Thoracic aorta (tissue), 2 donors: ENCODE results near the gene KCNJ13. TPM values are rescaled to one million over a fixed set of nuclear protein-coding genes. Genes with fewer than 3 reads are reported as not detected.

Experiments
- ATAC-seq: fragments of 150-250 bp; one replicate; pipeline ENCODE4 v1.8.0; 2017; ENCODE audit warnings: low read depth; ENCODE audit not compliant: insufficient number of reproducible peaks, low FRiP score
- DNase-seq: peaks from one replicate; pipeline ENCODE4 v3.0.0-alpha.2; 2020; ENCODE audit warnings: low spot score
- H3K27ac ChIP-seq, 2 donors: fragments of 200-600 bp; sonication (generic); 1 replicate in 1 of 2; 2 replicates in 1 of 2; pipeline ENCODE4 v1.5.1; 2016; ENCODE audit warnings: mild to moderate bottlenecking in 2 of 2, moderate library complexity in 2 of 2
- H3K27me3 ChIP-seq: fragments of 200-600 bp; sonication (generic); replicated peaks from 2 replicates; pipeline ENCODE4 v1.6.0; 2016; ENCODE audit warnings: mild to moderate bottlenecking; ENCODE audit not compliant: insufficient read depth
- H3K36me3 ChIP-seq: fragments of 200-600 bp; sonication (generic); one replicate; pipeline ENCODE4 v1.5.1; 2016
- H3K4me1 ChIP-seq, 2 donors: fragments of 200-600 bp; sonication (generic); 1 replicate in 1 of 2; 2 replicates in 1 of 2; pipeline versions ENCODE4 v1.5.1 to v1.6.0; 2016; ENCODE audit warnings: low read depth in 2 of 2, mild to moderate bottlenecking in 1 of 2; ENCODE audit not compliant: control insufficient read depth in 1 of 2
- H3K4me3 ChIP-seq: fragments of 200-600 bp; sonication (generic); 2 replicates; pipeline ENCODE4 v1.5.1; 2016; ENCODE audit warnings: mild to moderate bottlenecking
- H3K9me3 ChIP-seq: fragments of 200-600 bp; sonication (generic); 2 replicates; pipeline ENCODE4 v1.5.1; 2016
- total RNA-seq, 2 donors: library from RNA; depleted of rRNA; stranded (reverse); fragments of >200 nt; gene quantifications; one replicate each; pipeline versions ENCODE4 v1.1.0 to v1.2.3, GENCODE V29; 2016
- TF ChIP-seq, protein P1 (sequence below): fragments of 200-600 bp; sonication (generic); IDR thresholded peaks from one replicate; pipeline ENCODE4 v1.5.1; 2019; ENCODE audit warnings: antibody characterized with exemption

Gene KCNJ13
- not detected for total RNA-seq

DNA sequence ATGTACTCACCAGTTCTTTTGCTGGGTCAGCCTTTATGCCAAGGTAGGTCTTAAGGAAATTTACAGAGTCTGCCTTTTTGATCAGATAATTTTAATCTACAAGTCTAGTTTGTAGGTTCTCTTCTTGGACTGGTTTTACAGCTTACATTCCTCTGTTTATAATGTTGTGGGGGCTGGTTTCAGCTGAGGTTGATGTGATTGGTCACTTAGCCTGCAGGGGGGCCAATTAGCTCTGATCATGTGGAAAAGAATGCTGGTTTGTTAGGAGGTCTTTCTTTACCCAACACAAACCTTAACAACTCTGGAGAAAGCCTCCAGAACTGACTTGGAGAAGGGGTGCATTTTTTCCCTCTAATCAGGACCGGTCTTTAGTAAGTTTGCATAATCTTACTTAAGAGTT, at the start of gene KCNJ13:
TSS of gene KCNJ13 (minus strand) at position 131 of the 400 bp plus-strand sequence. CDS start 5,203 bp downstream, outside the sequence.
- no peak for DNase-seq
- ATAC-seq = no peak
- no peaks in the 10 kb centered on the region for H3K36me3 ChIP-seq
- H3K9me3 ChIP-seq = no peaks in the 10 kb centered on the region
- H3K4me3 ChIP-seq = no peak within 1 kb of the TSS
- TF ChIP-seq, protein P1, sequence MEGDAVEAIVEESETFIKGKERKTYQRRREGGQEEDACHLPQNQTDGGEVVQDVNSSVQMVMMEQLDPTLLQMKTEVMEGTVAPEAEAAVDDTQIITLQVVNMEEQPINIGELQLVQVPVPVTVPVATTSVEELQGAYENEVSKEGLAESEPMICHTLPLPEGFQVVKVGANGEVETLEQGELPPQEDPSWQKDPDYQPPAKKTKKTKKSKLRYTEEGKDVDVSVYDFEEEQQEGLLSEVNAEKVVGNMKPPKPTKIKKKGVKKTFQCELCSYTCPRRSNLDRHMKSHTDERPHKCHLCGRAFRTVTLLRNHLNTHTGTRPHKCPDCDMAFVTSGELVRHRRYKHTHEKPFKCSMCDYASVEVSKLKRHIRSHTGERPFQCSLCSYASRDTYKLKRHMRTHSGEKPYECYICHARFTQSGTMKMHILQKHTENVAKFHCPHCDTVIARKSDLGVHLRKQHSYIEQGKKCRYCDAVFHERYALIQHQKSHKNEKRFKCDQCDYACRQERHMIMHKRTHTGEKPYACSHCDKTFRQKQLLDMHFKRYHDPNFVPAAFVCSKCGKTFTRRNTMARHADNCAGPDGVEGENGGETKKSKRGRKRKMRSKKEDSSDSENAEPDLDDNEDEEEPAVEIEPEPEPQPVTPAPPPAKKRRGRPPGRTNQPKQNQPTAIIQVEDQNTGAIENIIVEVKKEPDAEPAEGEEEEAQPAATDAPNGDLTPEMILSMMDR = no peak
- H3K27ac ChIP-seq = no peak within 1 kb of the TSS
- no peaks in the 10 kb centered on the region for H3K27me3 ChIP-seq
- peaks cover 8 to 9% of the 10 kb centered on the region in 2 donors for H3K4me1 ChIP-seq

DNA sequence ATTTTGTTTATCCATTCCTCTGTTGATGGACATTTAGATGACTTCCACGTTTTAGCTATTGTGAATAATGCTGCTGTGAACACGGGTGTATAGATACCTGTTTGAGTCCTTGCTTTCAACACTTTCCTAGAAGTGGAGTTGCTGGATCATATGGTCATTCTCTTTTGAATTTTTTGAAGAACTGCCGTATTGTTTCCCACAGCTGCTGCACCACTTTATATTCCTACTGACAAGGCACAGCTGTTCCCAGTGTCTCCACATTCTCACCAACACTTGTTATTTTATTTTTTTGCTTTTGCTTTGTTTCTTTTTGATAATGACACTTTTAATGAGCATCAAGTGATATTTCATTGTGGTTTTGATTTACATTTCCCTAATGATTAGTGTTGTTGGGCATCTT, 41.4 kb upstream of the KCNJ13 start:
- Histone ChIP-seq H3K9me3 (no peaks in the 10 kb centered on the region), H3K27me3 (no peaks in the 10 kb centered on the region), H3K4me3 (no peak overlapping the region), H3K4me1 (no peaks in the 10 kb centered on the region), H3K27ac (no peak overlapping the region), H3K36me3 (peaks cover 37% of the 10 kb centered on the region)
- TF ChIP-seq, protein P1 = no peak
- DNase-seq (no peak), ATAC-seq (no peak)

DNA sequence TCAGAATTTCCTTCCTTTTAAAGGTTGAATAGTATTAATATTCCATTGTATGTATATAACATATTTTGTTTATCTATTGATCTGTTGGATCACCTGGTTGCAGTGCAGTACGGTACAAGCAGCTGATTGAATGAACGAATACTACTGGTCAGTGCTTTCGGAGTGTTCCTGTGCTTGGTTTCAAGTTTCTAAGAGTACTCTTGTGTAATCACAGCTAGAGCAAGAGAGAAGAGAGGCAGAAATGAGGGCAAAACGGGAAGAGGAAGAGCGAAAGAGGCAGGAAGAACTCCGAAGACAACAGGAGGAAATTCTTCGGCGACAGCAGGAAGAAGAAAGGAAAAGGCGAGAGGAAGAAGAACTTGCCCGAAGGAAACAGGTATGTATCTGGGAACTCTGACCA, 40.3 kb upstream of the KCNJ13 start:
- no peak for DNase-seq
- no peaks in the 10 kb centered on the region for H3K27me3 ChIP-seq
- no peak overlapping the region for H3K27ac ChIP-seq
- no peak overlapping the region for H3K4me3 ChIP-seq
- TF ChIP-seq, protein P1 = no peak
- ATAC-seq = no peak
- H3K36me3 ChIP-seq = peaks cover 39% of the 10 kb centered on the region
- no peaks in the 10 kb centered on the region for H3K4me1 ChIP-seq
- no peaks in the 10 kb centered on the region for H3K9me3 ChIP-seq

DNA sequence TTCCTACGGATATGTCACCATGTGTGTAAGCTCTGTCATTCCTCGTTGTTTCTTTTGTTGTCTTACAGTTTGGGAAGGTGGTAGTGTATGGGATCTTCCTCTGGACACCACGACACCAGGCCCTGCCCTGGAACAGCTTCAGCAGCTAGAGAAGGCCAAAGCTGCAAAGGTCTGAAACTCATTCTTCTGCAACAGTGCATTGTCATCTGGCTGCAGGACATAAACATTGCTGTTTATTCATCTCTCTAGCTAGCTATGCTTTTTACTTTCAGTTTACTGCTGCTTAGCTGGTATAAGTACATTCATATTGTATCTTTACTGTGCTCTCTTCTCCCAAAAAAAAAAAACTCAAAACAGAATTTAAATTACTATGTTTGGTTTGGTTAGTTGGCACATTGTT, 39.2 kb upstream of the KCNJ13 start:
- ATAC-seq (no peak), DNase-seq (no peak)
- Histone ChIP-seq H3K4me1 (no peaks in the 10 kb centered on the region), H3K36me3 (peaks cover 36% of the 10 kb centered on the region), H3K9me3 (no peaks in the 10 kb centered on the region), H3K4me3 (no peak overlapping the region), H3K27me3 (no peaks in the 10 kb centered on the region), H3K27ac (no peak overlapping the region)
- TF ChIP-seq, protein P1 = no peak

DNA sequence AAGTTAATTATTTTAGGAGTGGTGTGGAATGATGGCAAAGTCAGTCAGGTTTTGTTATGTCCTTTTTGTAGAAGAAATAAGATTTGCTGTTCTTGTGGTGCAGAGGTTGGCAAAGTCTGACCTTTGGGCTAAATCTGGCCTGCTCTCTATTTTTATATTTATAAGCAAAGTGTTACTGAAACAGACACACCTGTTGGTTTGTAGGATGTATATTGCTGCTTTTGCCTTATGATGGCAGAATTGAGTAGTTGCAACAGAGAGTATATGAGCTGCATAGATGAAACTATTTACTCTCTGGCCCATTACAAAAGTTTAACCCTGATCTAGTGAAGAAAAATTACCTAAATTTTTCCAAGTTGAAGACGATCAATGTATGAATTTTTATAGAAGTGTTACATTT, 34.1 kb upstream of the KCNJ13 start:
- TF ChIP-seq, protein P1 = no peak
- Histone ChIP-seq H3K4me1 (no peaks in the 10 kb centered on the region), H3K36me3 (peaks cover 43% of the 10 kb centered on the region), H3K27ac (no peak overlapping the region), H3K9me3 (no peaks in the 10 kb centered on the region), H3K4me3 (no peak overlapping the region), H3K27me3 (no peaks in the 10 kb centered on the region)
- no peak for ATAC-seq
- no peak for DNase-seq
